ENCODE data around the gene ATP5MG. TPM values are rescaled to one million over a fixed set of nuclear protein-coding genes. Genes with fewer than 3 reads are reported as not detected.

ATP5MG gene
- polyA plus RNA-seq, 1 donor (not counting 4 experiments of a cell fraction or from before 2014, with no cell fraction given): 463 TPM

DNA sequence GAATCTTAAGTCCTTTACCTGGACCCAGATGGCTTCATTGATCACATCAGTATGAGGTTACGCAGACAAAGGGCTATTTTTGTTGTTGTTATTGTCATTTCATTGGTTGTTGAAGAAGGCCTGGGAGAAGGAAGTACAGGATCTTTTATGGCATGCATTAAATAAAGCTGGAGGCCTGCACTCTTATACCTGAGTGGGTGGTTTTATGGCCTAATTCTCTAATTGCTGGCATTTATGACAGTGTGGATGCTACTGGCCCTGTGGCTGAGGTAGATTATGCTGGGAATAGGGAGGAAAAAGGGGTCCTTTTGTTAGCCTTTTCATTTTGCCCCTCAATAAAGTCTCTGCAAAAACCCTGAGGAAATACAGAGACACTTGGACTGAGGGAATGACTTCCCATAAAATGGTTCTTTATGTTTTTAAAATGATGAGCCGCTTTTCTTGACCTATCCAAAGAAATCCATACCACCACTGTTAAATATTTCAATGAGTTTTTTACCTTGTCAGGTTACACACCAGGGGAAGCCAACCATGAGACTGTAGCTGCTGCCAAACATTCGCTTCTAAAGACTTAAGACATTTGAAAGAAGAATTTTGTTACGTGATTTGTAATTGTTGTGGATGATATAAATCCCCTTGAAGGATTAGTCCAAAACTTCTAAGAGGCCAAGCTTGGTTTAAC lies 41.6 kb downstream of the ATP5MG start:
- Histone ChIP-seq H4K20me1 (ENCODE audit: control insufficient read depth, extremely low read depth, insufficient read depth, low read length) (peaks cover 16% of the 10 kb centered on the region), H3K9ac (ENCODE audit: control insufficient read depth, extremely low read depth, insufficient read depth, low read length) (no peak overlapping the region), H3K27me3 (ENCODE audit: control insufficient read depth, extremely low read depth, insufficient read depth, low read length) (no peaks in the 10 kb centered on the region), H3K4me1 (ENCODE audit: control insufficient read depth, extremely low read depth, insufficient read depth, low read length) (peaks cover 21% of the 10 kb centered on the region), H3K9me1 (ENCODE audit: control insufficient read depth, extremely low read depth, insufficient read depth, low read length) (no peaks in the 10 kb centered on the region), H2AFZ (ENCODE audit: control insufficient read depth, low read length) (no peak overlapping the region), H3K4me2 (ENCODE audit: control insufficient read depth, extremely low read depth, insufficient read depth, low read depth, low read length) (no peak overlapping the region), H3K27ac (ENCODE audit: control insufficient read depth, insufficient read depth, low read length) (no peak overlapping the region), H3K4me3 (ENCODE audit: control insufficient read depth in 2 of 3, extremely low read depth in 1 of 3, insufficient read depth in 2 of 3, low read depth in 1 of 3, low read length in 3 of 3) (no peak overlapping the region), H3K79me2 (ENCODE audit: control insufficient read depth, insufficient read depth, low read length) (peaks cover 95% of the 10 kb centered on the region), H3K9me3 (ENCODE audit: control insufficient read depth, low read depth, low read length) (no peaks in the 10 kb centered on the region), H3K36me3 (ENCODE audit: control insufficient read depth in 2 of 2, extremely low read depth in 1 of 2, insufficient read depth in 2 of 2, low read length in 2 of 2) (peaks cover 0 to 3% of the 10 kb centered on the region in 2 experiments)
- dilution Hi-C loops (cut with MboI; ENCODE audit: extremely low pct_ligation_motif_present, low sequenced_read_pairs): no loop called here
- TF ChIP-seq, protein P1, sequence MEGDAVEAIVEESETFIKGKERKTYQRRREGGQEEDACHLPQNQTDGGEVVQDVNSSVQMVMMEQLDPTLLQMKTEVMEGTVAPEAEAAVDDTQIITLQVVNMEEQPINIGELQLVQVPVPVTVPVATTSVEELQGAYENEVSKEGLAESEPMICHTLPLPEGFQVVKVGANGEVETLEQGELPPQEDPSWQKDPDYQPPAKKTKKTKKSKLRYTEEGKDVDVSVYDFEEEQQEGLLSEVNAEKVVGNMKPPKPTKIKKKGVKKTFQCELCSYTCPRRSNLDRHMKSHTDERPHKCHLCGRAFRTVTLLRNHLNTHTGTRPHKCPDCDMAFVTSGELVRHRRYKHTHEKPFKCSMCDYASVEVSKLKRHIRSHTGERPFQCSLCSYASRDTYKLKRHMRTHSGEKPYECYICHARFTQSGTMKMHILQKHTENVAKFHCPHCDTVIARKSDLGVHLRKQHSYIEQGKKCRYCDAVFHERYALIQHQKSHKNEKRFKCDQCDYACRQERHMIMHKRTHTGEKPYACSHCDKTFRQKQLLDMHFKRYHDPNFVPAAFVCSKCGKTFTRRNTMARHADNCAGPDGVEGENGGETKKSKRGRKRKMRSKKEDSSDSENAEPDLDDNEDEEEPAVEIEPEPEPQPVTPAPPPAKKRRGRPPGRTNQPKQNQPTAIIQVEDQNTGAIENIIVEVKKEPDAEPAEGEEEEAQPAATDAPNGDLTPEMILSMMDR (optimal IDR thresholded peaks at IDR 0.05 in 1 of 3, IDR thresholded peaks at IDR 0.05 in 1 of 3, conservative IDR thresholded peaks at IDR 0.05 in 1 of 3; ENCODE audit: extremely low read depth in 1 of 3, insufficient read depth in 2 of 3, low read length in 3 of 3): no peak
- TF ChIP-seq EZH2 (IDR thresholded peaks at IDR 0.05; ENCODE audit: low read length): no peak
- DNase-seq (ENCODE audit: low read depth, low spot score) (no peak), FAIRE-seq (no peak)

DNA sequence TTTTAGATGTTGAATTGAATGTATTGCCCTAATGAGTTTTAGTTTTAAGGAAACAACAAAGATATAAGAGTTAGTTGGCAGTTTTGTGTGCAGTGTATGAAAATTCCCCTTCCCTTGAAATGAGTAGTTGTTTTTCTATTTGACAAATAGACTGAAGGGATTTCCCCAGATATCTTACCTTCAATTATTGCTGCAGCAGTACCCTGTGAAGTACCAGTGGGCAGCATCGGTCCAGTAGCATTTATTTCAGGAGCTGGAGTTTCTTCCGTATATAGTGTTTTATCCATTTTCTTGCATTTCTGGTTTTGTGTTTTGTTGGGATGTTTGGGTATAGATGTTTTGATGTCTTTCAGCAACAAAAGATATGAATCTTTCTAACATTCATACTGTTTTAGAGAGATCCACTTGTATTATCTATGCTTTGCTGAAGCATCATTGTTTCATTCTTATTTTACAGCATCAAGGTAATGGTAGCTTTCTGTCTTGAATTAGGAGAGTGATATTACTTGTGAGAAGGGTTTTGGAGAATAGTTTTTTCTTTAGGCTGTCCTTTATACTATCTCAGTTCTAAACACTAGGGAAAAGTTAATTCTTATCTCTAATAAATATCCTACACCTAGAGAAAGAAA lies 42.3 kb downstream of the ATP5MG start:
- dilution Hi-C loops (cut with MboI; ENCODE audit: extremely low pct_ligation_motif_present, low sequenced_read_pairs): no loop called here
- Histone ChIP-seq H3K4me1 (ENCODE audit: control insufficient read depth, extremely low read depth, insufficient read depth, low read length) (peaks cover 24% of the 10 kb centered on the region), H3K36me3 (ENCODE audit: control insufficient read depth in 2 of 2, extremely low read depth in 1 of 2, insufficient read depth in 2 of 2, low read length in 2 of 2) (peaks cover 0 to 3% of the 10 kb centered on the region in 2 experiments), H2AFZ (ENCODE audit: control insufficient read depth, low read length) (no peak overlapping the region), H3K4me2 (ENCODE audit: control insufficient read depth, extremely low read depth, insufficient read depth, low read depth, low read length) (no peak overlapping the region), H3K79me2 (ENCODE audit: control insufficient read depth, insufficient read depth, low read length) (peaks cover 92% of the 10 kb centered on the region), H3K9me3 (ENCODE audit: control insufficient read depth, low read depth, low read length) (no peaks in the 10 kb centered on the region), H4K20me1 (ENCODE audit: control insufficient read depth, extremely low read depth, insufficient read depth, low read length) (peaks cover 10% of the 10 kb centered on the region), H3K27ac (ENCODE audit: control insufficient read depth, insufficient read depth, low read length) (no peak overlapping the region), H3K9me1 (ENCODE audit: control insufficient read depth, extremely low read depth, insufficient read depth, low read length) (no peaks in the 10 kb centered on the region), H3K4me3 (ENCODE audit: control insufficient read depth in 2 of 3, extremely low read depth in 1 of 3, insufficient read depth in 2 of 3, low read depth in 1 of 3, low read length in 3 of 3) (no peak overlapping the region), H3K9ac (ENCODE audit: control insufficient read depth, extremely low read depth, insufficient read depth, low read length) (no peak overlapping the region), H3K27me3 (ENCODE audit: control insufficient read depth, extremely low read depth, insufficient read depth, low read length) (no peaks in the 10 kb centered on the region)
- no peak for DNase-seq (ENCODE audit: low read depth, low spot score)
- no peak for TF ChIP-seq EZH2 (IDR thresholded peaks at IDR 0.05; ENCODE audit: low read length)
- TF ChIP-seq, protein P1 (optimal IDR thresholded peaks at IDR 0.05 in 1 of 3, IDR thresholded peaks at IDR 0.05 in 1 of 3, conservative IDR thresholded peaks at IDR 0.05 in 1 of 3; ENCODE audit: extremely low read depth in 1 of 3, insufficient read depth in 2 of 3, low read length in 3 of 3): no peak
- FAIRE-seq: no peak
